Thymus (tissue), 11 donors: ENCODE measurements around the gene TLR2. TPM values are rescaled to one million over a fixed set of nuclear protein-coding genes. Genes with fewer than 3 reads are reported as not detected.

ENCODE experiments used
- DNase-seq, 9 donors: peaks; one replicate each; pipeline ENCODE4 v3.0.0-alpha.2; 2013; ENCODE audit warnings: low spot score in 9 of 9, low read depth in 6 of 9, missing footprints in 1 of 9
- H3K27ac ChIP-seq, 2 donors: one replicate each; pipeline ENCODE4 v1.5.1; 2013; ENCODE audit warnings: control low read depth in 1 of 2, low read depth in 1 of 2, low read length in 1 of 2, mild to moderate bottlenecking in 1 of 2, moderate library complexity in 1 of 2
- H3K27me3 ChIP-seq, 2 donors: one replicate each; pipeline ENCODE4 v1.5.1; 2013; ENCODE audit warnings: low read length in 1 of 2; ENCODE audit not compliant: control insufficient read depth in 2 of 2, insufficient read depth in 1 of 2
- H3K36me3 ChIP-seq, 2 donors: one replicate each; pipeline ENCODE4 v1.5.1; 2013; ENCODE audit warnings: low read length in 1 of 2, mild to moderate bottlenecking in 1 of 2, moderate library complexity in 1 of 2; ENCODE audit not compliant: control insufficient read depth in 2 of 2, insufficient read depth in 2 of 2
- H3K4me1 ChIP-seq, 2 donors: one replicate each; pipeline ENCODE4 v1.5.1; 2013; ENCODE audit warnings: low read length in 2 of 2; ENCODE audit not compliant: control insufficient read depth in 2 of 2, insufficient read depth in 2 of 2
- H3K4me3 ChIP-seq, 2 donors: one replicate each; pipeline ENCODE4 v1.5.1; 2013; ENCODE audit warnings: low read length in 2 of 2, control low read depth in 1 of 2, mild to moderate bottlenecking in 1 of 2
- H3K9me3 ChIP-seq, 2 donors: one replicate each; pipeline ENCODE4 v1.5.1; 2013; ENCODE audit warnings: low read length in 1 of 2, mild to moderate bottlenecking in 1 of 2; ENCODE audit not compliant: control insufficient read depth in 2 of 2, insufficient read depth in 1 of 2
- WGBS: extraction: QIAGEN DNeasy Blood & Tissue Kit; methylation state at CpG from one replicate; pipeline ENCODE4 v1.1.7; 2013; 5-methylcytosine and 5-hydroxymethylcytosine counted together
- polyA plus RNA-seq: library from polyadenylated mRNA; stranded (reverse); fragments of 200-250 nt; gene quantifications from one replicate; pipeline ENCODE4 v1.2.3, GENCODE V29; 2013
- total RNA-seq: library from RNA; stranded (reverse); fragments of 120-200 nt; gene quantifications from one replicate; pipeline ENCODE4 v1.2.4, GENCODE V29; 2013
- donor health status: healthy.

Gene TLR2
- total and polyA plus RNA-seq, 2 donors = 6.7 to 13.6 TPM

- Histone ChIP-seq H3K4me3 (no peak overlapping the region), H3K4me1 (no peaks in the 10 kb centered on the region), H3K9me3 (no peaks in the 10 kb centered on the region), H3K27ac (no peak overlapping the region), H3K36me3 (no peaks in the 10 kb centered on the region), H3K27me3 (no peaks in the 10 kb centered on the region)
- no peak for DNase-seq
- 100% methylated on average over 2 of the region's 2 CpGs for WGBS
Observed at GRCh38 chr4:153668647-153669046, 15.4 kb upstream of the TLR2 start.

DNA sequence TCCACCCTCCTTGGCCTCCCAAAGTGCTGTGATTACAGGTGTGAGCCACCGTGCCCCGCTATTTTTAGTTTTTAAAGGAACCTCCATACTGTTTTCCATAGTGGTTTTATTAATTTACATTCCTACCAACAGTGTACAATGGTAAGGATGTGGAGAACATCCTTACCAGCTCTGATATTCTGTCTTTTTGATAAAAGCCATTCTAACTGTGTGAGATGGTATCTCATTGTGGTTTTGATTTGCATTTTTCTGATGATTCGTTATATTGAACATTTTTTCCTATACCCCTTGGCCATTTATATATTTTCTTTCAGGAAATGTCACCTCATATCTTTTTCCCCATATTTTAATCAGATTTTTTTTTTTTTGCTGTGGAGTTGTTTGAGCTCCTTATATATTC is 14.2 kb upstream of the TLR2 start:
- Histone ChIP-seq H3K36me3 (no peaks in the 10 kb centered on the region), H3K9me3 (no peaks in the 10 kb centered on the region), H3K27me3 (no peaks in the 10 kb centered on the region), H3K4me3 (no peak overlapping the region), H3K27ac (no peak overlapping the region), H3K4me1 (no peaks in the 10 kb centered on the region)
- no peak for DNase-seq
- 48% methylated on average over 3 of the region's 3 CpGs for WGBS

GRCh38 chr4:153676486-153676885 is 7.6 kb upstream of the TLR2 start:
- no peaks in the 10 kb centered on the region for H3K27me3 ChIP-seq
- no peaks in the 10 kb centered on the region for H3K4me1 ChIP-seq
- no peak for DNase-seq
- H3K27ac ChIP-seq = no peak overlapping the region
- WGBS = 97% methylated on average over 5 of the region's 5 CpGs
- H3K4me3 ChIP-seq = no peak overlapping the region
- H3K36me3 ChIP-seq = no peaks in the 10 kb centered on the region
- peaks cover 0 to 4% of the 10 kb centered on the region in 2 donors for H3K9me3 ChIP-seq

DNA sequence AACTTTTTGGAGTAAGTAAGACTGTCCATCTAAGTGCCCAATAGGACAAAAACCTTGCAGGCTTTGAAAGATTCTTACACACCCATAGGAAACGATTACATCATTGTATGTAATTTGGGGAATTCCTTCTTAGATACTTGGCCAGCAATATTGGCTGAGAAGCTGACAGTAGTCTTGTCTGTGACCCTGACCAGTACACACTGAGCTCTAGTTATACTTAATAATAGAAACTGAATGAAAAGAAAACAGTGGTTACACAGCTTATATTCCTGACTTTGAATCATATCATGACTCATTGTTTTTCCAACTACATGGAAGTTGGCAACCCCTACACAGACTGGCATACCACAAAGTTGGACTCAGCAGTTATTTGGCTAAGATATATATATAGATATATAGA is 7.1 kb upstream of the TLR2 start:
- Histone ChIP-seq H3K9me3 (peaks cover 0 to 4% of the 10 kb centered on the region in 2 donors), H3K27me3 (peaks cover 0 to 2% of the 10 kb centered on the region in 2 donors), H3K4me3 (no peak overlapping the region), H3K27ac (no peak overlapping the region), H3K36me3 (no peaks in the 10 kb centered on the region), H3K4me1 (no peaks in the 10 kb centered on the region)
- no peak for DNase-seq
- 90% methylated on average over 1 of the region's 1 CpG for WGBS

DNA sequence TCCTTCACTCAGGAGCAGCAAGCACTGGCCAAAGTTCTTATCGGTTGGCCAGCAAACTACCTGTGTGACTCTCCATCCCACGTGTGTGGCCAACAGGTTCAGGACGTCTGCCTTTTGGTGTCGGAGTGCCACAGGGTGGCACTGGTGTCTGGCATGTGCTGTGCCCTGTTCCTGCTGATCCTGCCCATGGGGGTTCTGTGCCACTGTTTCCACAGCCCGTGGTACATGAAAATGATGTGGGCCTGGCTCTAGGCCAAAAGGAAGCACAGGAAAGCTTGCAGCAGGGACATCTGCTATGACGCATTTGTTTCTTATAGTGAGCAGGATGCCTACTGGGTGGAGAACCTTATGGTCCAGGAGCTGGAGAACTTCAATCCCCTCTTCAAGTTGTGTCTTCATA is 4.6 kb upstream of the TLR2 start:
- no peak for DNase-seq
- Histone ChIP-seq H3K27ac (no peak overlapping the region), H3K4me3 (no peak overlapping the region), H3K27me3 (peaks cover 16 to 25% of the 10 kb centered on the region in 2 donors), H3K9me3 (peaks cover 0 to 4% of the 10 kb centered on the region in 2 donors), H3K36me3 (no peaks in the 10 kb centered on the region), H3K4me1 (peaks cover under 1 to 10% of the 10 kb centered on the region in 2 donors)
- WGBS = 86% methylated on average over 6 of the region's 6 CpGs

DNA sequence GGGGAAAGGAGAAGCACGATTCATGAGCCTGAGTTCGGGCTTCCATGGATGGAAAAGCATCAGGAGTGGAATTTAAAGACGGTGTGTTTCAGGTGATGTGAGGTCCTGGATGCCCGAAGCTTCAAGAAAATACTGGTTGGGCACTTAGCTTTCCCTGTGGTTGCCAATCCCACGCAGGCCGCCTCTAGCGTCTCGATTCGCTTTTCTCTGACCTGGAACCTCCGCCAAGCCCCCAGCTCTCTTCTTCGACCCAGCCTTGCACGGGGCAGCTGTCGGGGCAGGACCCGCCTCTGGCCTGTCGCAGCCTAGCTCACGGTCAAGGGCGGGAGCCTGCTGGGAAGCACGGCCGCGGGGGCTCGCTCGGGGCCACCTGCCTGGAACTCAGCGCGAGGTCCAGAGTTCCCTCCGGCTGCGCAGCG is 308 bp upstream of the TLR2 start:
- WGBS = 16% methylated on average over 27 of the region's 27 CpGs
- DNase-seq = no peak
- peaks cover 5 to 14% of the 10 kb centered on the region in 2 donors for H3K4me1 ChIP-seq
- peaks cover 0 to 3% of the 10 kb centered on the region in 2 donors for H3K36me3 ChIP-seq
- peaks cover 24 to 43% of the 10 kb centered on the region in 2 donors for H3K27me3 ChIP-seq
- peaks cover 0 to 11% of the 10 kb centered on the region in 2 donors for H3K9me3 ChIP-seq
- H3K4me3 ChIP-seq = peak overlapping the region; percentile 44 to 55
- H3K27ac ChIP-seq = no peak overlapping the region

DNA sequence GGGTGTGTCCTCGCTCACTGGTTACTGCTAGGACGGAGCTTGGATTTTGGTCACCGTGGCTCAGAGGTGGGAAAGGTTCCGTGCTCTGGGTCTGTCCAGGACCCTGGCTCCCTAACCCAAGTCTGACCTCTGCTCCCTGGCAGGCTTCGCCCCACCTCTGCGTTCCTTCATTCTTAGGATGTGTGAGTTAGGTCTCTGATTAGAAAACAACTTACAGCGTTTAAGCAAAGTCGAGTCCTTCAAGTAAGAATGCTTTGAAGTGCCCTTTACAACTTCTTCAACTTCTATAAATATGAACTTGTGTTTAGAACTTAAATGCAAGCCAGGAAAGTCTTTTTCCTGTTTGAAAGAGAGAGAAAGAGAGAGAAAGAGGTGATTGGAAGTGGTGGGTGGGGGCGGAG is 891 bp downstream of the TLR2 start:
- DNase-seq = peak in 1 of 9 donors; percentile 14
- Histone ChIP-seq H3K4me1 (peaks cover 5 to 14% of the 10 kb centered on the region in 2 donors), H3K27me3 (peaks cover 24 to 43% of the 10 kb centered on the region in 2 donors), H3K4me3 (peak overlapping the region; percentile 44 to 55), H3K9me3 (peaks cover 1 to 13% of the 10 kb centered on the region in 2 donors), H3K36me3 (peaks cover 0 to 3% of the 10 kb centered on the region in 2 donors), H3K27ac (no peak overlapping the region)
- 24% methylated on average over 9 of the region's 9 CpGs for WGBS

- no peak overlapping the region for H3K27ac ChIP-seq
- no peaks in the 10 kb centered on the region for H3K27me3 ChIP-seq
- no peaks in the 10 kb centered on the region for H3K9me3 ChIP-seq
- WGBS = 97% methylated on average over 7 of the region's 7 CpGs
- DNase-seq = no peak
- no peak overlapping the region for H3K4me3 ChIP-seq
- H3K36me3 ChIP-seq = no peaks in the 10 kb centered on the region
- peaks cover 0 to 3% of the 10 kb centered on the region in 2 donors for H3K4me1 ChIP-seq
Observed at GRCh38 chr4:153704522-153704921, 20.4 kb downstream of the TLR2 start.

GRCh38 chr4:153705743-153706468 is 21.8 kb downstream of the TLR2 start:
- Histone ChIP-seq H3K4me1 (peaks cover 0 to 3% of the 10 kb centered on the region in 2 donors), H3K4me3 (no peak overlapping the region), H3K27ac (no peak overlapping the region), H3K27me3 (no peaks in the 10 kb centered on the region), H3K36me3 (no peaks in the 10 kb centered on the region), H3K9me3 (no peaks in the 10 kb centered on the region)
- WGBS = 36% methylated on average over 2 of the region's 2 CpGs
- peak in 2 of 9 donors; percentile 10 to 41 for DNase-seq
